WTC11 (cell line): Measurements from ENCODE around the gene LAD1. TPM values are rescaled to one million over a fixed set of nuclear protein-coding genes. Genes with fewer than 3 reads are reported as not detected.
A peak's percentile ranks its signal among the peaks of the same experiment; 100 is the strongest.

Experiments
- ESRRA ChIP-seq: sonication (generic); formaldehyde crosslinking; IDR thresholded peaks from 2 replicates; pipeline ENCODE4 v1.8.1; 2022; ENCODE audit warnings: mild to moderate bottlenecking, missing genetic modification reagents, borderline replicate concordance
- ETV6 ChIP-seq: sonication (generic); formaldehyde crosslinking; IDR thresholded peaks from 2 replicates; pipeline ENCODE4 v1.8.1; 2022; ENCODE audit warnings: mild to moderate bottlenecking, missing genetic modification reagents
- JUN ChIP-seq: sonication (generic); formaldehyde crosslinking; IDR thresholded peaks from 2 replicates; pipeline ENCODE4 v1.8.0; 2023; ENCODE audit warnings: mild to moderate bottlenecking, missing genetic modification reagents
- MXD4 ChIP-seq: fragments of 250-450 bp; sonication (Bioruptor Pico); IDR thresholded peaks from 2 replicates; pipeline ENCODE4 v1.8.0; 2021; ENCODE audit warnings: mild to moderate bottlenecking, moderate library complexity, borderline replicate concordance
- NR3C1 ChIP-seq: sonication (generic); formaldehyde crosslinking; conservative IDR thresholded peaks from 2 replicates; pipeline ENCODE4 v1.8.1; 2023; ENCODE audit warnings: low read depth, mild to moderate bottlenecking, missing genetic modification reagents
- SOX15 ChIP-seq: fragments of 250-450 bp; sonication (Bioruptor Pico); IDR thresholded peaks from 2 replicates; pipeline ENCODE4 v1.9.0; 2021; ENCODE audit warnings: mild to moderate bottlenecking
- SP1 ChIP-seq: sonication (generic); formaldehyde crosslinking; conservative IDR thresholded peaks from 2 replicates; pipeline ENCODE4 v1.8.1; 2022; ENCODE audit warnings: missing genetic modification reagents
- ZNF121 ChIP-seq: sonication (generic); formaldehyde crosslinking; IDR thresholded peaks from 2 replicates; pipeline ENCODE4 v1.8.0; 2023; ENCODE audit warnings: missing genetic modification reagents
- total RNA-seq: library from RNA; stranded (reverse); gene quantifications from 3 replicates; pipeline ENCODE4 v1.2.3, GENCODE V29; 2021
- TF ChIP-seq, protein P1 (sequence below): fragments of 250-450 bp; sonication (Bioruptor Pico); IDR thresholded peaks from 2 replicates; pipeline ENCODE4 v1.9.0; 2021; ENCODE audit warnings: mild to moderate bottlenecking
- TF ChIP-seq, protein P2 (sequence below): sonication (generic); formaldehyde crosslinking; IDR thresholded peaks from 2 replicates; pipeline ENCODE4 v1.8.0; 2022; ENCODE audit warnings: missing genetic modification reagents
- TF ChIP-seq, protein P3 (sequence below): sonication (generic); formaldehyde crosslinking; conservative IDR thresholded peaks from 2 replicates; pipeline ENCODE4 v1.8.1; 2023; ENCODE audit warnings: mild to moderate bottlenecking, low read depth, missing genetic modification reagents, moderate library complexity
- TF ChIP-seq, protein P4 (sequence below): sonication (generic); formaldehyde crosslinking; IDR thresholded peaks from 2 replicates; pipeline ENCODE4 v1.8.0; 2023; ENCODE audit warnings: missing genetic modification reagents, mild to moderate bottlenecking, borderline replicate concordance

LAD1 gene
- total RNA-seq, 1 experiment from 2014 or later = 14.9 TPM

DNA sequence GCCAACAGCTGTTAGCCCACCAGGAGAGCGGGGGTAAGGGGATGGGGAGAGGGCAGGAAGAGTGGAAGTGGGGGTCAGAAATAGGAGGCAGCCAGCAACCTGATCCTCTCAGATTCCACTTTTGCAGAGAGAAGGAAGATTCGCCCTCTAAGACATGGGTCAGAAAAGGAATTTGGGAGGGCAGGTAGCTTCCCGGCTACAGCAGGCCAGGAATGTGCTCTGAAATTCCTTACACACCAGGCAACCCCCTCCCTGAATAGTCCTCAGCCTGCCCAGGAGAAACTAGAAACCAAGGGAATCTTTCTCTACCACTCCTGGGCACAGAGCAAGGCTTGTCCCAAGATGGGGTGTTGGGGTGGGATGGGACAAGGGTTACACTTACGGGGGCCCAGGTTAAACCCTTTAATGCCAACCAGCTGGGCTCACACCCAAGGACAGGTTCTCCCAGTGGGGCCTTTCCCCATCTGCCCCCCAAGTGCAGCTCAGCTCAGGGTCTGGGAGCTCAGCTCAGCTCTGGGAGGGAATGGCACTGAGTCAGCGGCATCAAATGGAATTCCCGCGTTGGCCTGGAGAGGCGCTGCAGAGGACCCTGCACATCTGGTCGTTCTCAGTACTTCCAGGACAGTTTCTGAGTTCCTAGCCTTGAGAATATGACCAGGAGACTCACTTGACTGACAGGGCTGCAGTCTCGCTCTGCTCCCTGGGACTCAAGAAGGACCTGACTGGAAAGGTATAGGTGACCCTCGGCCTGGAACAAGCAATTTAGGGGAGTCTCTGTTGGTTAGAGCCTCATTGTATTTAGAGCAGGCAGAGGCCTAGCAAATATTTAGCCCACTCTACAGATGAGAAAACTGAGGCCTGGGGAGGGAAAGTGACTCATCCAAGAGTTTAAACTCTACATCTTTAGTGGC lies 22.4 kb downstream of the LAD1 start (continued):
- TF ChIP-seq, protein P1, sequence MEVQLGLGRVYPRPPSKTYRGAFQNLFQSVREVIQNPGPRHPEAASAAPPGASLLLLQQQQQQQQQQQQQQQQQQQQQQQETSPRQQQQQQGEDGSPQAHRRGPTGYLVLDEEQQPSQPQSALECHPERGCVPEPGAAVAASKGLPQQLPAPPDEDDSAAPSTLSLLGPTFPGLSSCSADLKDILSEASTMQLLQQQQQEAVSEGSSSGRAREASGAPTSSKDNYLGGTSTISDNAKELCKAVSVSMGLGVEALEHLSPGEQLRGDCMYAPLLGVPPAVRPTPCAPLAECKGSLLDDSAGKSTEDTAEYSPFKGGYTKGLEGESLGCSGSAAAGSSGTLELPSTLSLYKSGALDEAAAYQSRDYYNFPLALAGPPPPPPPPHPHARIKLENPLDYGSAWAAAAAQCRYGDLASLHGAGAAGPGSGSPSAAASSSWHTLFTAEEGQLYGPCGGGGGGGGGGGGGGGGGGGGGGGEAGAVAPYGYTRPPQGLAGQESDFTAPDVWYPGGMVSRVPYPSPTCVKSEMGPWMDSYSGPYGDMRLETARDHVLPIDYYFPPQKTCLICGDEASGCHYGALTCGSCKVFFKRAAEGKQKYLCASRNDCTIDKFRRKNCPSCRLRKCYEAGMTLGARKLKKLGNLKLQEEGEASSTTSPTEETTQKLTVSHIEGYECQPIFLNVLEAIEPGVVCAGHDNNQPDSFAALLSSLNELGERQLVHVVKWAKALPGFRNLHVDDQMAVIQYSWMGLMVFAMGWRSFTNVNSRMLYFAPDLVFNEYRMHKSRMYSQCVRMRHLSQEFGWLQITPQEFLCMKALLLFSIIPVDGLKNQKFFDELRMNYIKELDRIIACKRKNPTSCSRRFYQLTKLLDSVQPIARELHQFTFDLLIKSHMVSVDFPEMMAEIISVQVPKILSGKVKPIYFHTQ (CRISPR knock-in tag) = 0 out of 2 replicates have a peak, but pooled peaks have one; percentile 42
- TF ChIP-seq ETV6 (CRISPR knock-in tag) (no peak), NR3C1 (CRISPR knock-in tag) (no peak), SP1 (CRISPR knock-in tag) (peak; percentile 48; the same call in 1 of the 2 replicates), JUN (CRISPR knock-in tag) (no peak), ESRRA (no peak), MXD4 (CRISPR knock-in tag) (no peak), SOX15 (CRISPR knock-in tag) (no peak), ZNF121 (CRISPR knock-in tag) (no peak)
- TF ChIP-seq, protein P2, sequence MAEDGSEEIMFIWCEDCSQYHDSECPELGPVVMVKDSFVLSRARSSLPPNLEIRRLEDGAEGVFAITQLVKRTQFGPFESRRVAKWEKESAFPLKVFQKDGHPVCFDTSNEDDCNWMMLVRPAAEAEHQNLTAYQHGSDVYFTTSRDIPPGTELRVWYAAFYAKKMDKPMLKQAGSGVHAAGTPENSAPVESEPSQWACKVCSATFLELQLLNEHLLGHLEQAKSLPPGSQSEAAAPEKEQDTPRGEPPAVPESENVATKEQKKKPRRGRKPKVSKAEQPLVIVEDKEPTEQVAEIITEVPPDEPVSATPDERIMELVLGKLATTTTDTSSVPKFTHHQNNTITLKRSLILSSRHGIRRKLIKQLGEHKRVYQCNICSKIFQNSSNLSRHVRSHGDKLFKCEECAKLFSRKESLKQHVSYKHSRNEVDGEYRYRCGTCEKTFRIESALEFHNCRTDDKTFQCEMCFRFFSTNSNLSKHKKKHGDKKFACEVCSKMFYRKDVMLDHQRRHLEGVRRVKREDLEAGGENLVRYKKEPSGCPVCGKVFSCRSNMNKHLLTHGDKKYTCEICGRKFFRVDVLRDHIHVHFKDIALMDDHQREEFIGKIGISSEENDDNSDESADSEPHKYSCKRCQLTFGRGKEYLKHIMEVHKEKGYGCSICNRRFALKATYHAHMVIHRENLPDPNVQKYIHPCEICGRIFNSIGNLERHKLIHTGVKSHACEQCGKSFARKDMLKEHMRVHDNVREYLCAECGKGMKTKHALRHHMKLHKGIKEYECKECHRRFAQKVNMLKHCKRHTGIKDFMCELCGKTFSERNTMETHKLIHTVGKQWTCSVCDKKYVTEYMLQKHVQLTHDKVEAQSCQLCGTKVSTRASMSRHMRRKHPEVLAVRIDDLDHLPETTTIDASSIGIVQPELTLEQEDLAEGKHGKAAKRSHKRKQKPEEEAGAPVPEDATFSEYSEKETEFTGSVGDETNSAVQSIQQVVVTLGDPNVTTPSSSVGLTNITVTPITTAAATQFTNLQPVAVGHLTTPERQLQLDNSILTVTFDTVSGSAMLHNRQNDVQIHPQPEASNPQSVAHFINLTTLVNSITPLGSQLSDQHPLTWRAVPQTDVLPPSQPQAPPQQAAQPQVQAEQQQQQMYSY (CRISPR knock-in tag) = no peak
- TF ChIP-seq, protein P3, sequence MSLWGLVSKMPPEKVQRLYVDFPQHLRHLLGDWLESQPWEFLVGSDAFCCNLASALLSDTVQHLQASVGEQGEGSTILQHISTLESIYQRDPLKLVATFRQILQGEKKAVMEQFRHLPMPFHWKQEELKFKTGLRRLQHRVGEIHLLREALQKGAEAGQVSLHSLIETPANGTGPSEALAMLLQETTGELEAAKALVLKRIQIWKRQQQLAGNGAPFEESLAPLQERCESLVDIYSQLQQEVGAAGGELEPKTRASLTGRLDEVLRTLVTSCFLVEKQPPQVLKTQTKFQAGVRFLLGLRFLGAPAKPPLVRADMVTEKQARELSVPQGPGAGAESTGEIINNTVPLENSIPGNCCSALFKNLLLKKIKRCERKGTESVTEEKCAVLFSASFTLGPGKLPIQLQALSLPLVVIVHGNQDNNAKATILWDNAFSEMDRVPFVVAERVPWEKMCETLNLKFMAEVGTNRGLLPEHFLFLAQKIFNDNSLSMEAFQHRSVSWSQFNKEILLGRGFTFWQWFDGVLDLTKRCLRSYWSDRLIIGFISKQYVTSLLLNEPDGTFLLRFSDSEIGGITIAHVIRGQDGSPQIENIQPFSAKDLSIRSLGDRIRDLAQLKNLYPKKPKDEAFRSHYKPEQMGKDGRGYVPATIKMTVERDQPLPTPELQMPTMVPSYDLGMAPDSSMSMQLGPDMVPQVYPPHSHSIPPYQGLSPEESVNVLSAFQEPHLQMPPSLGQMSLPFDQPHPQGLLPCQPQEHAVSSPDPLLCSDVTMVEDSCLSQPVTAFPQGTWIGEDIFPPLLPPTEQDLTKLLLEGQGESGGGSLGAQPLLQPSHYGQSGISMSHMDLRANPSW (CRISPR knock-in tag) = no peak
- TF ChIP-seq, protein P4, sequence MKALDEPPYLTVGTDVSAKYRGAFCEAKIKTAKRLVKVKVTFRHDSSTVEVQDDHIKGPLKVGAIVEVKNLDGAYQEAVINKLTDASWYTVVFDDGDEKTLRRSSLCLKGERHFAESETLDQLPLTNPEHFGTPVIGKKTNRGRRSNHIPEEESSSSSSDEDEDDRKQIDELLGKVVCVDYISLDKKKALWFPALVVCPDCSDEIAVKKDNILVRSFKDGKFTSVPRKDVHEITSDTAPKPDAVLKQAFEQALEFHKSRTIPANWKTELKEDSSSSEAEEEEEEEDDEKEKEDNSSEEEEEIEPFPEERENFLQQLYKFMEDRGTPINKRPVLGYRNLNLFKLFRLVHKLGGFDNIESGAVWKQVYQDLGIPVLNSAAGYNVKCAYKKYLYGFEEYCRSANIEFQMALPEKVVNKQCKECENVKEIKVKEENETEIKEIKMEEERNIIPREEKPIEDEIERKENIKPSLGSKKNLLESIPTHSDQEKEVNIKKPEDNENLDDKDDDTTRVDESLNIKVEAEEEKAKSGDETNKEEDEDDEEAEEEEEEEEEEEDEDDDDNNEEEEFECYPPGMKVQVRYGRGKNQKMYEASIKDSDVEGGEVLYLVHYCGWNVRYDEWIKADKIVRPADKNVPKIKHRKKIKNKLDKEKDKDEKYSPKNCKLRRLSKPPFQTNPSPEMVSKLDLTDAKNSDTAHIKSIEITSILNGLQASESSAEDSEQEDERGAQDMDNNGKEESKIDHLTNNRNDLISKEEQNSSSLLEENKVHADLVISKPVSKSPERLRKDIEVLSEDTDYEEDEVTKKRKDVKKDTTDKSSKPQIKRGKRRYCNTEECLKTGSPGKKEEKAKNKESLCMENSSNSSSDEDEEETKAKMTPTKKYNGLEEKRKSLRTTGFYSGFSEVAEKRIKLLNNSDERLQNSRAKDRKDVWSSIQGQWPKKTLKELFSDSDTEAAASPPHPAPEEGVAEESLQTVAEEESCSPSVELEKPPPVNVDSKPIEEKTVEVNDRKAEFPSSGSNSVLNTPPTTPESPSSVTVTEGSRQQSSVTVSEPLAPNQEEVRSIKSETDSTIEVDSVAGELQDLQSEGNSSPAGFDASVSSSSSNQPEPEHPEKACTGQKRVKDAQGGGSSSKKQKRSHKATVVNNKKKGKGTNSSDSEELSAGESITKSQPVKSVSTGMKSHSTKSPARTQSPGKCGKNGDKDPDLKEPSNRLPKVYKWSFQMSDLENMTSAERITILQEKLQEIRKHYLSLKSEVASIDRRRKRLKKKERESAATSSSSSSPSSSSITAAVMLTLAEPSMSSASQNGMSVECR = no peak
- TF ChIP-seq, all 79 proteins: peak for 11
